Measurements from ENCODE around the gene ZMYND8. TPM values are rescaled to one million over a fixed set of nuclear protein-coding genes. Genes with fewer than 3 reads are reported as not detected.

The ZMYND8 gene
- total RNA-seq, 1 experiment from 2014 or later = 29.0 TPM

DNA sequence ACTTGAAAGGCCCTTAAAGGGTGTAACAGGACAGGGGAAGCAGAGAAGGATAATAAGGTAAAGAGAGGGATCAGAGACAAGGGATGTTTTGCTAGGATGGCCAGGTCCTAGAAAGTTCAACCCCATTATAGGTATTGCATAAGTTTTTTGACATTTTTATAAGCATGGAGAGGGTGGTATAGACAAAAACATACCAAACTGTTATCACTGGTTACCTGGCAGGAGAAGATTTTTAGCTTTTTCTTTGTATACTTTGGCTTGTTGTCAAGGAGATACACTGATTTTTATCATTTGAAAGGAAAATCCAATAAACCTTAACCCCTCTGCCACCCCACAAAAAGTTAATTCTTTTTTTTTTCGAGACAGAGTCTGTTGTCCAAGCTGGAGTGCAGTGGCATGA, 28.4 kb downstream of the ZMYND8 start (continued):
- TF ChIP-seq, protein P1, sequence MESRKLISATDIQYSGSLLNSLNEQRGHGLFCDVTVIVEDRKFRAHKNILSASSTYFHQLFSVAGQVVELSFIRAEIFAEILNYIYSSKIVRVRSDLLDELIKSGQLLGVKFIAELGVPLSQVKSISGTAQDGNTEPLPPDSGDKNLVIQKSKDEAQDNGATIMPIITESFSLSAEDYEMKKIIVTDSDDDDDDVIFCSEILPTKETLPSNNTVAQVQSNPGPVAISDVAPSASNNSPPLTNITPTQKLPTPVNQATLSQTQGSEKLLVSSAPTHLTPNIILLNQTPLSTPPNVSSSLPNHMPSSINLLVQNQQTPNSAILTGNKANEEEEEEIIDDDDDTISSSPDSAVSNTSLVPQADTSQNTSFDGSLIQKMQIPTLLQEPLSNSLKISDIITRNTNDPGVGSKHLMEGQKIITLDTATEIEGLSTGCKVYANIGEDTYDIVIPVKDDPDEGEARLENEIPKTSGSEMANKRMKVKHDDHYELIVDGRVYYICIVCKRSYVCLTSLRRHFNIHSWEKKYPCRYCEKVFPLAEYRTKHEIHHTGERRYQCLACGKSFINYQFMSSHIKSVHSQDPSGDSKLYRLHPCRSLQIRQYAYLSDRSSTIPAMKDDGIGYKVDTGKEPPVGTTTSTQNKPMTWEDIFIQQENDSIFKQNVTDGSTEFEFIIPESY (IDR thresholded peaks at IDR 0.05; ENCODE audit: extremely low read depth, insufficient replicate concordance, low read length) = no peak
- TF ChIP-seq POLR2A (IDR thresholded peaks at IDR 0.05; ENCODE audit: borderline replicate concordance, extremely low read depth, insufficient read depth, insufficient read length) (no peak), SRF (IDR thresholded peaks at IDR 0.05; ENCODE audit: low read depth) (no peak), TCF7L2 (IDR thresholded peaks at IDR 0.05; ENCODE audit: borderline replicate concordance, extremely low read depth, insufficient read depth, insufficient read length) (no peak), FOSL1 (IDR thresholded peaks at IDR 0.05; ENCODE audit: low read depth) (no peak), RAD21 (IDR thresholded peaks at IDR 0.05; ENCODE audit: low read depth) (no peak), POLR2AphosphoS5 (IDR thresholded peaks at IDR 0.05; ENCODE audit: low read depth, low read length) (no peak)
- TF ChIP-seq, protein P2, sequence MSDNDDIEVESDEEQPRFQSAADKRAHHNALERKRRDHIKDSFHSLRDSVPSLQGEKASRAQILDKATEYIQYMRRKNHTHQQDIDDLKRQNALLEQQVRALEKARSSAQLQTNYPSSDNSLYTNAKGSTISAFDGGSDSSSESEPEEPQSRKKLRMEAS (IDR thresholded peaks at IDR 0.05) = no peak

DNA sequence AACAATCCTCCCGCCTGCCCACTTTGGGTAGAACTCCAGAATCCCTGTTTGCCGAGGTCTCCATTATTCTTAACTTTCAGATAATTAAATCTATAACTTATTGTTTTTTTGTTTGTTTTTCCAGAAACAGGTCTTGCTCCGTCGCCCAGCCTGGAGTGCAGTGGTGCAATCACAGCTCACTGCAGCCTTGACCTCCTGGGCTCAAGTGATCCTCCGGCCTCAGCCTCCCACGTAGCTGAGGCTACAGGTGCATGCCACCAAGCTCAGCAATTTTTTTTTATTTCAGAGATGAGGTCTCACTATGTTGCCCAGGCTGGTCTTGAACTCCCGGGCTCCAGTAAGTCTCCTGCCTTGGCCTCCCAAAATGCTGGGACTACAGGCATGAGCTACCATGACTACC, 28.8 kb downstream of the ZMYND8 start:
- H3K79me2 ChIP-seq (ENCODE audit: insufficient read depth, low read length) = peaks cover 76% of the 10 kb centered on the region
- intact Hi-C loops (cut with micrococcal nuclease) = no loop called here
- H3K4me1 ChIP-seq (ENCODE audit: control insufficient read depth in 1 of 2, insufficient read depth in 2 of 2, low read length in 2 of 2) = peaks cover 82 to 85% of the 10 kb centered on the region in 2 experiments
- no peak for DNase-seq (ENCODE audit: low read depth, low spot score)
- no peaks in the 10 kb centered on the region for H3K9me3 ChIP-seq (ENCODE audit: control insufficient read depth in 1 of 2, insufficient read depth in 1 of 2, low read depth in 1 of 2, low read length in 2 of 2)
- H3K36me3 ChIP-seq (ENCODE audit: control insufficient read depth in 1 of 2, insufficient read depth in 2 of 2, low read length in 2 of 2) = no peaks in the 10 kb centered on the region
- H3K9me2 ChIP-seq (ENCODE audit: insufficient read depth) = no peaks in the 10 kb centered on the region
- no TSS peak for BruUV-seq (replicated peaks)
- no peak for ATAC-seq
- TF ChIP-seq, protein P3, sequence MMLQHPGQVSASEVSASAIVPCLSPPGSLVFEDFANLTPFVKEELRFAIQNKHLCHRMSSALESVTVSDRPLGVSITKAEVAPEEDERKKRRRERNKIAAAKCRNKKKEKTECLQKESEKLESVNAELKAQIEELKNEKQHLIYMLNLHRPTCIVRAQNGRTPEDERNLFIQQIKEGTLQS (IDR thresholded peaks at IDR 0.05) = no peak
- no peak for TF ChIP-seq TCF7L2 (IDR thresholded peaks at IDR 0.05; ENCODE audit: borderline replicate concordance, extremely low read depth, insufficient read depth, insufficient read length)
- no peak for TF ChIP-seq CBX3 (IDR thresholded peaks at IDR 0.05; ENCODE audit: low read depth)
- no peak overlapping the region for H3K4me3 ChIP-seq (replicated peaks in 1 of 2; ENCODE audit: low read depth in 1 of 2, low read length in 2 of 2)
- RAD21 ChIA-PET (ENCODE audit: low non-redundant PET in 1 of 2, low total read pairs in 2 of 2, uncharacterized antibody in 2 of 2, unreplicated experiment in 2 of 2) = no interaction called here
- H3K4me2 ChIP-seq (ENCODE audit: low read length) = no peak overlapping the region
- H3K9ac ChIP-seq (ENCODE audit: low read length) = no peak overlapping the region
- POLR2A ChIA-PET = interaction anchor here (0.7 to 1.4 kb wide), 2 partner anchors 8 to 10 kb away, joined by 3 read pairs; no protein-coding TSS in a partner anchor
- H3K27ac ChIP-seq (ENCODE audit: low read depth, low read length) = no peak overlapping the region
- CTCF ChIA-PET = no interaction called here
- no peaks in the 10 kb centered on the region for H4K20me1 ChIP-seq (ENCODE audit: insufficient read depth)
- H3K27me3 ChIP-seq (ENCODE audit: insufficient read depth, low read length) = no peaks in the 10 kb centered on the region
- H2AFZ ChIP-seq (ENCODE audit: low read depth, low read length, poor library complexity, severe bottlenecking) = no peak overlapping the region

All from HCT116 (cell line).